Keratinocyte (primary cell): ENCODE measurements around the gene TRABD2B. TPM values are rescaled to one million over a fixed set of nuclear protein-coding genes. Genes with fewer than 3 reads are reported as not detected.

Source experiments
- DNase-seq: peaks from one replicate; pipeline ENCODE4 v3.0.0-alpha.2; 2011; ENCODE audit warnings: low read depth, missing footprints, low spot score
- FAIRE-seq: peaks from 2 replicates; lab custom pipeline; 2011; peaks lifted over from hg19 to GRCh38; lab: Jason Lieb, UNC
- H2AFZ ChIP-seq: 2 replicates; pipeline ENCODE4 v1.6.0; 2012; ENCODE audit warnings: low read length, control low read depth, inconsistent platforms; ENCODE audit not compliant: control insufficient read depth
- H3K27ac ChIP-seq: 2 replicates; pipeline ENCODE4 v1.5.1; 2011; ENCODE audit warnings: low read length; ENCODE audit not compliant: control insufficient read depth, insufficient read depth
- H3K27me3 ChIP-seq: 3 replicates; pipeline ENCODE4 v1.6.0; 2011; ENCODE audit warnings: low read length; ENCODE audit not compliant: control insufficient read depth, insufficient read depth; ENCODE audit errors: extremely low read depth
- H3K36me3 ChIP-seq, 2 experiments: 2 replicates in 1 of 2; 3 replicates in 1 of 2; pipeline ENCODE4 v1.5.1; 2011; ENCODE audit warnings: low read length in 2 of 2, mild to moderate bottlenecking in 1 of 2; ENCODE audit not compliant: control insufficient read depth in 2 of 2, insufficient read depth in 2 of 2; ENCODE audit errors: extremely low read depth in 1 of 2
- H3K4me1 ChIP-seq: 3 replicates; pipeline ENCODE4 v1.5.1; 2011; ENCODE audit warnings: low read length; ENCODE audit not compliant: control insufficient read depth, insufficient read depth; ENCODE audit errors: extremely low read depth
- H3K4me2 ChIP-seq: 3 replicates; pipeline ENCODE4 v1.6.0; 2011; ENCODE audit warnings: low read depth, low read length; ENCODE audit not compliant: control insufficient read depth, insufficient read depth; ENCODE audit errors: extremely low read depth
- H3K4me3 ChIP-seq, 3 experiments: fragments of 200-600 bp in 1 of 3; sonication (generic) in 1 of 3; 2 replicates in 2 of 3; 3 replicates in 1 of 3; pipeline ENCODE4 v1.5.1; 2011 to 2016; ENCODE audit warnings: low read length in 3 of 3, mild to moderate bottlenecking in 3 of 3, control low read depth in 2 of 3, inconsistent platforms in 1 of 3, low read depth in 1 of 3, mixed read lengths in 1 of 3, mixed run types in 1 of 3, moderate library complexity in 1 of 3; ENCODE audit not compliant: control insufficient read depth in 2 of 3, insufficient read depth in 2 of 3; ENCODE audit errors: extremely low read depth in 1 of 3
- H3K79me2 ChIP-seq: 2 replicates; pipeline ENCODE4 v1.6.0; 2012; ENCODE audit warnings: low read length; ENCODE audit not compliant: control insufficient read depth, insufficient read depth
- H3K9ac ChIP-seq: 3 replicates; pipeline ENCODE4 v1.6.0; 2011; ENCODE audit warnings: low read length; ENCODE audit not compliant: control insufficient read depth, insufficient read depth; ENCODE audit errors: extremely low read depth
- H3K9me1 ChIP-seq: 3 replicates; pipeline ENCODE4 v1.6.0; 2011; ENCODE audit warnings: low read length; ENCODE audit not compliant: control insufficient read depth, insufficient read depth; ENCODE audit errors: extremely low read depth
- H3K9me3 ChIP-seq: 2 replicates; pipeline ENCODE4 v1.5.1; 2012; ENCODE audit warnings: low read depth, low read length; ENCODE audit not compliant: control insufficient read depth
- H4K20me1 ChIP-seq: 3 replicates; pipeline ENCODE4 v1.6.0; 2011; ENCODE audit warnings: low read length; ENCODE audit not compliant: control insufficient read depth, insufficient read depth; ENCODE audit errors: extremely low read depth
- CTCF ChIP-seq, 3 experiments: IDR thresholded peaks in 1 of 3; conservative IDR thresholded peaks in 1 of 3; optimal IDR thresholded peaks in 1 of 3; 2 replicates in 2 of 3; 3 replicates in 1 of 3; pipeline versions ENCODE3 to v1.5.1; 2011; ENCODE audit warnings: low read length in 3 of 3, mild to moderate bottlenecking in 3 of 3, moderate library complexity in 2 of 3, control low read depth in 1 of 3, inconsistent platforms in 1 of 3; ENCODE audit not compliant: insufficient read depth in 2 of 3; ENCODE audit errors: extremely low read depth in 1 of 3
- EZH2 ChIP-seq: IDR thresholded peaks from one replicate; pipeline ENCODE4 v1.6.1; 2012; ENCODE audit warnings: inconsistent platforms, mild to moderate bottlenecking, low read length, moderate library complexity
- dilution Hi-C: fragments of 300-500 bp; cut with MboI; formaldehyde crosslinking; loops from one replicate; pipeline ENCODE4 v1.7.0; 2020; ENCODE audit warnings: low sequenced_read_pairs; ENCODE audit not compliant: extremely low pct_ligation_motif_present
- polyA plus RNA-seq, 5 experiments: library from polyadenylated mRNA; depleted of rRNA in 3 of 5; stranded (reverse) in 3 of 5; stranded (forward) in 1 of 5; unstranded in 1 of 5; fragments of >200 nt; gene quantifications; 1 replicate in 1 of 5; 2 replicates in 3 of 5; 3 replicates in 1 of 5; pipeline versions ENCODE4 v1.2.1 to v1.2.3, GENCODE V29; 2011 to 2012; ENCODE audit warnings: missing spikeins in 2 of 5, low read depth in 1 of 5, low replicate concordance in 1 of 5

TRABD2B gene
- polyA plus RNA-seq, 1 donor (not counting 4 experiments of a cell fraction or from before 2014, with no cell fraction given) = 0.13 TPM

GRCh38 chr1:47823040-47823808, 174.0 kb downstream of the TRABD2B start:
- H3K27me3 ChIP-seq = no peaks in the 10 kb centered on the region
- H3K27ac ChIP-seq = no peak overlapping the region
- dilution Hi-C loops = no loop called here
- no peaks in the 10 kb centered on the region for H3K9me1 ChIP-seq
- no peaks in the 10 kb centered on the region for H3K79me2 ChIP-seq
- H3K4me1 ChIP-seq = peaks cover 17% of the 10 kb centered on the region
- no peak overlapping the region for H3K9ac ChIP-seq
- H4K20me1 ChIP-seq = no peaks in the 10 kb centered on the region
- no peak overlapping the region for H3K4me2 ChIP-seq
- H3K9me3 ChIP-seq = no peaks in the 10 kb centered on the region
- no peak overlapping the region for H2AFZ ChIP-seq
- no peaks in the 10 kb centered on the region for H3K36me3 ChIP-seq
- no peak overlapping the region for H3K4me3 ChIP-seq
- DNase-seq = no peak
- no peak for FAIRE-seq
- TF ChIP-seq EZH2 = no peak
- no peak for TF ChIP-seq CTCF (optimal IDR thresholded peaks at IDR 0.05 in 1 of 3, IDR thresholded peaks at IDR 0.05 in 1 of 3, conservative IDR thresholded peaks at IDR 0.05 in 1 of 3; ENCODE audit: extremely low read depth in 1 of 3, insufficient read depth in 2 of 3, low read length in 3 of 3)

GRCh38 chr1:47821760-47822159, 175.4 kb downstream of the TRABD2B start:
- no peak overlapping the region for H3K4me3 ChIP-seq
- H2AFZ ChIP-seq = peak overlapping the region; percentile 59
- no peaks in the 10 kb centered on the region for H3K79me2 ChIP-seq
- peaks cover 14% of the 10 kb centered on the region for H3K4me1 ChIP-seq
- no peaks in the 10 kb centered on the region for H4K20me1 ChIP-seq
- H3K36me3 ChIP-seq = no peaks in the 10 kb centered on the region
- DNase-seq = no peak
- no peak overlapping the region for H3K9ac ChIP-seq
- no peak for TF ChIP-seq EZH2
- TF ChIP-seq CTCF (optimal IDR thresholded peaks at IDR 0.05 in 1 of 3, IDR thresholded peaks at IDR 0.05 in 1 of 3, conservative IDR thresholded peaks at IDR 0.05 in 1 of 3; ENCODE audit: extremely low read depth in 1 of 3, insufficient read depth in 2 of 3, low read length in 3 of 3) = no peak
- H3K9me1 ChIP-seq = no peaks in the 10 kb centered on the region
- H3K4me2 ChIP-seq = peak overlapping the region; percentile 8
- no peaks in the 10 kb centered on the region for H3K9me3 ChIP-seq
- H3K27me3 ChIP-seq = no peaks in the 10 kb centered on the region
- peak; percentile 90 for FAIRE-seq
- no peak overlapping the region for H3K27ac ChIP-seq
- dilution Hi-C loops = no loop called here
